Ishikawa (cell line): ENCODE data around the gene NRXN3.

ENCODE experiments used
- CEBPB ChIP-seq: IDR thresholded peaks from 2 replicates; pipeline ENCODE4 v1.6.1; 2012
- CREB1 ChIP-seq: IDR thresholded peaks from 2 replicates; pipeline ENCODE4 v1.6.1; 2012; ENCODE audit warnings: low read depth
- EGR1 ChIP-seq: IDR thresholded peaks from 2 replicates; pipeline ENCODE4 v1.6.1; 2012
- EP300 ChIP-seq: IDR thresholded peaks from 2 replicates; pipeline ENCODE4 v1.6.1; 2012; ENCODE audit warnings: borderline replicate concordance
- FOXM1 ChIP-seq: IDR thresholded peaks from 2 replicates; pipeline ENCODE4 v1.6.1; 2012; ENCODE audit warnings: low read depth, borderline replicate concordance
- MAX ChIP-seq: IDR thresholded peaks from 2 replicates; pipeline ENCODE4 v1.6.1; 2012
- NFIC ChIP-seq: IDR thresholded peaks from 2 replicates; pipeline ENCODE4 v1.6.1; 2012
- RAD21 ChIP-seq: IDR thresholded peaks from 2 replicates; pipeline ENCODE4 v1.6.1; 2012; ENCODE audit warnings: low read depth
- REST ChIP-seq: IDR thresholded peaks from 2 replicates; pipeline ENCODE4 v1.6.1; 2012; ENCODE audit warnings: low read depth, mild to moderate bottlenecking
- TAF1 ChIP-seq: IDR thresholded peaks from 2 replicates; pipeline ENCODE4 v1.6.1; 2012; ENCODE audit warnings: low read depth, mild to moderate bottlenecking
- TCF12 ChIP-seq: IDR thresholded peaks from 2 replicates; pipeline ENCODE4 v1.6.1; 2012; ENCODE audit warnings: low read depth
- TEAD4 ChIP-seq: IDR thresholded peaks from 2 replicates; pipeline ENCODE4 v1.6.1; 2012
- YY1 ChIP-seq: IDR thresholded peaks from 2 replicates; pipeline ENCODE4 v1.6.1; 2012; ENCODE audit warnings: low read depth
- ZBTB7A ChIP-seq: IDR thresholded peaks from 2 replicates; pipeline ENCODE4 v1.6.1; 2012; ENCODE audit warnings: low read depth
- TF ChIP-seq, protein P1 (sequence below): IDR thresholded peaks from 2 replicates; pipeline ENCODE4 v1.6.1; 2012

NRXN3 gene

DNA sequence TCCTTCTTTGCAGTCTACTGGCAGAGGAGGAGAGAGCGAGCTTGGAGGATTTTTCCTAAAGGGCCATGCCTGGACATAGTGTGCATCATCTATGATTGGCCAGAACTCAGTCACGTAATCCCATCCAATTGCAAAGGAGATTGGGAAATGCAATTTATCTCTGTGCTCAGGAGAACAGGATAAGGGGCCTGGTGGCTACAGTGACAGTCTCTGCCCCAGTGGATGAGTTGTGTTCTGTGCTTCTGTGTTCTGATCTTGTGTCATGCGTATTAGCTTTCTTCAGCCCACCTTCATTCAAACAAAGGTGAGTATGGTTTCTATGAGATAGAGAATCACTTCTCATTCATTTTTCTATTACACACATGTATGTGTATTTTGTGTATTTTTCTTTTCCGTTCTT, 144.3 kb downstream of the NRXN3 start:
- TF ChIP-seq ZBTB7A, result no peak
- TF ChIP-seq FOXM1, result no peak
- no peak for TF ChIP-seq REST
- no peak for TF ChIP-seq CREB1

DNA sequence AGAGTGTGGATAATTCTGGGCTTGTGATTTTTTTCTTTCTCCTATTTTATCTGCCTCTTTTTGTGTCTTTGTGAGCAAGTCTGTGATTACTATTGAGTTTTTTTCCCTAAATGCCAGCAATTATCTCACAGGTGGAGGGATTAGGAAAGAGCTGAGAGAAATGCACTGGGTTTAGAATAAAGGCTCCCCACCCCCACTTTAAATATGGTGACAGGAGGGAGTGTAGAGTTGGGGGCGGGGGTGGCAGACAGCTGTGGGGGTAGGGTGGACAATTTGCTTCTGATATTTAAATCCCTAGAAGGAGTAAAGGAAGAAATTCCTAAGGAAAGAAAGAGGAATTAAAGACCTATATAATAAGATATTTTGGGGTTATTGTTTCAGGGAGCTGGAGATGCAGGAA, 145.9 kb downstream of the NRXN3 start:
- no peak for TF ChIP-seq CEBPB
- TF ChIP-seq EGR1, result no peak
- TF ChIP-seq, protein P1, sequence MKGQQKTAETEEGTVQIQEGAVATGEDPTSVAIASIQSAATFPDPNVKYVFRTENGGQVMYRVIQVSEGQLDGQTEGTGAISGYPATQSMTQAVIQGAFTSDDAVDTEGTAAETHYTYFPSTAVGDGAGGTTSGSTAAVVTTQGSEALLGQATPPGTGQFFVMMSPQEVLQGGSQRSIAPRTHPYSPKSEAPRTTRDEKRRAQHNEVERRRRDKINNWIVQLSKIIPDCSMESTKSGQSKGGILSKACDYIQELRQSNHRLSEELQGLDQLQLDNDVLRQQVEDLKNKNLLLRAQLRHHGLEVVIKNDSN, result no peak
- TF ChIP-seq NFIC, result no peak
- TF ChIP-seq CREB1, result no peak
- no peak for TF ChIP-seq TAF1

- TF ChIP-seq FOXM1 (no peak), YY1 (no peak), CEBPB (no peak), EP300 (no peak), TCF12 (no peak), REST (no peak), TAF1 (no peak), RAD21 (no peak), MAX (no peak), CREB1 (no peak), NFIC (no peak), EGR1 (no peak)
- TF ChIP-seq, protein P1, result no peak
Observed at GRCh38 chr14:78316786-78317185, 146.6 kb downstream of the NRXN3 start.

GRCh38 chr14:78319406-78319805, 149.2 kb downstream of the NRXN3 start:
- TF ChIP-seq TEAD4, result no peak
- TF ChIP-seq REST, result no peak
- no peak for TF ChIP-seq RAD21
- TF ChIP-seq TAF1, result no peak
- no peak for TF ChIP-seq YY1
- TF ChIP-seq EP300, result no peak

GRCh38 chr14:78319887-78320635, 149.9 kb downstream of the NRXN3 start:
- TF ChIP-seq MAX, result no peak
- no peak for TF ChIP-seq TEAD4
- no peak for TF ChIP-seq RAD21
- no peak for TF ChIP-seq CEBPB
- no peak for TF ChIP-seq TCF12
- TF ChIP-seq ZBTB7A, result no peak
- TF ChIP-seq NFIC, result no peak
